Lower leg skin (tissue), 3 donors: ENCODE data around the gene CCL3.

Source experiments
- CTCF ChIP-seq, 3 donors: fragments of 450-650 bp; IDR thresholded peaks; one replicate each; pipeline ENCODE4 v1.5.1; 2016; ENCODE audit warnings: antibody characterized with exemption in 3 of 3, mild to moderate bottlenecking in 3 of 3, moderate library complexity in 2 of 3
- POLR2A ChIP-seq, 2 donors: fragments of 450-650 bp; IDR thresholded peaks; one replicate each; pipeline ENCODE4 v1.6.1; 2016 to 2017; ENCODE audit warnings: antibody characterized with exemption in 2 of 2, mild to moderate bottlenecking in 1 of 2, moderate library complexity in 1 of 2

DNA sequence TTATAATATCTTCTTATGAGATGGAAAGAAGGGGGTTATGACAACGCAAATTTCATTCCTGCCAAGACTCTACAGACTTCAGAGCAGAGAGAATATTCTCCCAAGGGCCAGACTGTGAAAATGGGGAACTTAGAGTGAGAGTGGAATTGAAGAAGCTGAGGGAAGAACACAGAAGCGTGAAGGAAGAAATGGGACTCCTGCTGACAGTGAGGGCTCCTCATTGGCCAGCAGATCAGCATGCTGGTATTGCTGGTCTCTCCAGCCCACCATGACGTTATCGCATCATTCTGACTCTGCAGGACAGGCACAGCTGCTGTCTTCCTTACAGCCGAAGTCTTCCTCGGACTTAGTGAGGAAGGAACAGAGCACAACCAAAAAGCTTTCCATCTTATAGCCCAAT is 38.0 kb upstream of the CCL3 start:
- TF ChIP-seq POLR2A (IDR thresholded peaks at IDR 0.05): no peak
- TF ChIP-seq CTCF (IDR thresholded peaks at IDR 0.05): no peak
